ENCODE measurements around the gene DCAF16. TPM values are rescaled to one million over a fixed set of nuclear protein-coding genes. Genes with fewer than 3 reads are reported as not detected.

Gene DCAF16
- polyA plus RNA-seq, 2 donors, result 6.5 to 7.3 TPM

DNA sequence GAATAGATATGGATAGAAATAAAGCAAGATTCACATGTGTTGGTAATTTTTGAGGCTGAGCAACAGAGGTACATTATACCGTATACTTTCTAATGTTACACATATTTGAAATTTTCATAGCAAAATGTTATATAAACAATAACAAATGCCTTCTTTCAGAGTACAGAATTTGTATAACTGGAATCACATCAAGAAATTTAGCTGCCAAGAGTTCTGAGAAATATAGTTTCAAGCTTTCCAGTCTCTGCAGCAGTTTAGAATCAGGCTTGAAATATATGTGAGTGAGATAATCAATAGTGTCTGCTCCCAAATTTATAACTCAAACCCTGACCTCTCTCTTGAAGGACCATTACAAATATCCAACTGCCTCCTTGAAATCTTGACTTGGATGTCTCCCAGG, 52.9 kb downstream of the DCAF16 start:
- Histone ChIP-seq H3K27me3 (ENCODE audit: control insufficient read depth in 1 of 2, insufficient read depth in 2 of 2, low read length in 2 of 2) (no peaks in the 10 kb centered on the region), H3K4me3 (ENCODE audit: low read depth in 1 of 2, low read length in 2 of 2) (no peak overlapping the region), H3K27ac (ENCODE audit: low read depth in 2 of 2, low read length in 1 of 2) (no peak overlapping the region), H3K36me3 (ENCODE audit: control insufficient read depth in 2 of 2, insufficient read depth in 2 of 2, low read length in 1 of 2) (no peaks in the 10 kb centered on the region), H3K9me3 (ENCODE audit: control insufficient read depth in 2 of 2, insufficient read depth in 1 of 2, low read depth in 1 of 2, low read length in 1 of 2) (no peaks in the 10 kb centered on the region), H3K4me1 (ENCODE audit: control insufficient read depth in 2 of 2, insufficient read depth in 2 of 2, low read length in 1 of 2) (no peaks in the 10 kb centered on the region)
- 34 to 51% methylated on average over 1 of the region's 1 CpG for WGBS, 2 donors

- H3K27ac ChIP-seq (ENCODE audit: low read depth in 2 of 2, low read length in 1 of 2), result no peak overlapping the region
- WGBS, 2 donors, result 88 to 89% methylated on average over 2 of the region's 2 CpGs
- no peaks in the 10 kb centered on the region for H3K36me3 ChIP-seq (ENCODE audit: control insufficient read depth in 2 of 2, insufficient read depth in 2 of 2, low read length in 1 of 2)
- no peak overlapping the region for H3K4me3 ChIP-seq (ENCODE audit: low read depth in 1 of 2, low read length in 2 of 2)
- H3K9me3 ChIP-seq (ENCODE audit: control insufficient read depth in 2 of 2, insufficient read depth in 1 of 2, low read depth in 1 of 2, low read length in 1 of 2), result no peaks in the 10 kb centered on the region
- H3K4me1 ChIP-seq (ENCODE audit: control insufficient read depth in 2 of 2, insufficient read depth in 2 of 2, low read length in 1 of 2), result no peaks in the 10 kb centered on the region
- no peaks in the 10 kb centered on the region for H3K27me3 ChIP-seq (ENCODE audit: control insufficient read depth in 1 of 2, insufficient read depth in 2 of 2, low read length in 2 of 2)
Observed at GRCh38 chr4:17753646-17754045, 56.9 kb downstream of the DCAF16 start.

Other genes with a start within 250 kb of the DCAF16 start
- gene LAP3, start 233.6 kb downstream of the DCAF16 start, polyA plus RNA-seq, result 10 to 100 TPM in 1 of 2 donors, 1 to 10 TPM in 1; 8.2 to 29.8 TPM
- gene MED28, start 196.1 kb downstream of the DCAF16 start, polyA plus RNA-seq, result 1 to 10 TPM; 5.0 to 9.8 TPM
- gene FAM184B, start 29.1 kb downstream of the DCAF16 start, polyA plus RNA-seq, result under 1 TPM; 0.07 to 0.14 TPM
- 1 to 10 TPM; 5.6 to 7.0 TPM for gene NCAPG, start 222 bp upstream of the DCAF16 start, polyA plus RNA-seq
- gene LCORL, start 211.0 kb upstream of the DCAF16 start, polyA plus RNA-seq, result 1 to 10 TPM; 1.8 to 2.1 TPM